MM.1S (cell line): ENCODE data around the gene P2RX2.

Source experiments
- CTCF ChIP-seq: fragments of 300-600 bp; sonication (generic); IDR thresholded peaks from 2 replicates; pipeline ENCODE4 v1.5.1; 2016; ENCODE audit warnings: antibody characterized with exemption, low read length, mixed read lengths
- EZH2 ChIP-seq: fragments of 300-600 bp; sonication (generic); optimal IDR thresholded peaks from 2 replicates; pipeline ENCODE3; 2017; ENCODE audit warnings: low read depth, mild to moderate bottlenecking, antibody characterized with exemption, low read length, mixed read lengths
- EZH2phosphoT487 ChIP-seq: fragments of 300-600 bp; sonication (generic); IDR thresholded peaks from 2 replicates; pipeline ENCODE4 v1.6.1; 2018; ENCODE audit warnings: antibody characterized with exemption, low read length

- no peak for TF ChIP-seq CTCF
- no peak for TF ChIP-seq EZH2phosphoT487
- TF ChIP-seq EZH2, result no peak
Observed at GRCh38 chr12:132665794-132666193, 47.2 kb downstream of the P2RX2 start.
